Esophagus muscularis mucosa (tissue), 4 donors: Measurements from ENCODE around the gene NUDT17. TPM values are rescaled to one million over a fixed set of nuclear protein-coding genes. Genes with fewer than 3 reads are reported as not detected.

ENCODE experiments used
- DNase-seq: peaks from one replicate; pipeline ENCODE4 v3.0.0-alpha.2; 2017; ENCODE audit errors: extremely low spot score
- H3K27ac ChIP-seq, 4 donors: fragments of 200-600 bp; sonication (generic); replicated peaks in 1 of 4; 1 replicate in 3 of 4; 2 replicates in 1 of 4; pipeline ENCODE4 v1.5.1; 2016 to 2019; ENCODE audit warnings: mild to moderate bottlenecking in 1 of 4
- H3K27me3 ChIP-seq, 4 donors: fragments of 200-600 bp; sonication (generic); one replicate each; pipeline versions ENCODE4 v1.5.1 to v1.6.0; 2016 to 2019
- H3K36me3 ChIP-seq, 4 donors: fragments of 200-600 bp; sonication (generic); one replicate each; pipeline ENCODE4 v1.5.1; 2016 to 2019
- H3K4me1 ChIP-seq, 4 donors: fragments of 200-600 bp; sonication (generic); one replicate each; pipeline ENCODE4 v1.5.1; 2016 to 2019
- H3K4me3 ChIP-seq, 4 donors: fragments of 200-600 bp; sonication (generic); 1 replicate in 2 of 4; 2 replicates in 2 of 4; pipeline ENCODE4 v1.5.1; 2016 to 2019; ENCODE audit warnings: mild to moderate bottlenecking in 4 of 4, moderate library complexity in 1 of 4
- H3K9me3 ChIP-seq, 4 donors: fragments of 200-600 bp; sonication (generic); 1 replicate in 3 of 4; 2 replicates in 1 of 4; pipeline ENCODE4 v1.5.1; 2016 to 2019
- EP300 ChIP-seq: sonication (generic); formaldehyde crosslinking; IDR thresholded peaks from one replicate; pipeline ENCODE4 v1.6.1; 2017; ENCODE audit warnings: antibody characterized with exemption
- POLR2A ChIP-seq: fragments of 450-650 bp; IDR thresholded peaks from one replicate; pipeline ENCODE4 v1.6.1; 2017; ENCODE audit warnings: antibody characterized with exemption, moderate library complexity, mild to moderate bottlenecking, low read depth
- POLR2AphosphoS5 ChIP-seq, 2 donors: sonication (generic); formaldehyde crosslinking; IDR thresholded peaks; one replicate each; pipeline ENCODE4 v1.6.1; 2017; ENCODE audit warnings: antibody characterized with exemption in 2 of 2
- WGBS: methylation state at CpG from one replicate; pipeline ENCODE4 v1.1.5; 2018; 5-methylcytosine and 5-hydroxymethylcytosine counted together
- intact Hi-C: fragments of 100-400 bp; cut with DNase I; formaldehyde crosslinking; loops from one replicate; pipeline ENCODE4 v1.15.1; 2023
- total RNA-seq, 4 donors: library from RNA; depleted of rRNA; stranded (reverse); fragments of >200 nt; gene quantifications; one replicate each; pipeline versions ENCODE4 v1.1.0 to v1.2.1, GENCODE V29; 2016
- TF ChIP-seq, protein P1 (sequence below), 3 experiments: fragments of 200-600 bp in 2 of 3; fragments of 450-650 bp in 1 of 3; sonication (generic) in 2 of 3; IDR thresholded peaks; one replicate each; pipeline ENCODE4 v1.5.1; 2017 to 2019; ENCODE audit warnings: antibody characterized with exemption in 3 of 3, mild to moderate bottlenecking in 2 of 3, moderate library complexity in 1 of 3

The NUDT17 gene
- total RNA-seq, 4 donors from 2014 or later = 1.2 to 3.6 (median 1.6) TPM

DNA sequence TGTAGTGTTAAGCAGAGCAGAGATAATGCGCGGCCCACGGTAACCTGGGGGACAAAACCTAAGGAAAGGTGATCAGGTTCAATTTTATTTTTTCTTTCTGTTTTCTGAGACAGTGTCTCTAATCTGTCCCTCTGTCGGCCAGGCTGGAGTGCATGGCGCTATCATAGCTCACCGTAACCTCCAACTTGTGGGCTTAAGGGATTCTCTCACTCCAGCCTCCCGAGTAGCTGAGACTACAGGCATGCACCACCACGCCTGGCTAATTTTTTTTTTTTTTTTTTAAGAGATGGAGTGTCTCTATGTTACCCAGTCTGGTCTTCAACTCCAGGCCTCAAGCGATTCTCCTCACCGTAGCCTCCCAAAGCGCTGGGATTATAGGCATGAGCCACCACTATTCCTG lies 41.0 kb downstream of the NUDT17 start:
- intact Hi-C loops = no loop called here
- WGBS = 50% methylated on average over 11 of the region's 11 CpGs
- H3K4me1 ChIP-seq = peaks cover 20 to 26% (median 21%) of the 10 kb centered on the region in 4 donors
- no peak for DNase-seq
- H3K9me3 ChIP-seq = no peaks in the 10 kb centered on the region
- peak overlapping the region; percentile 65 to 75 (median 68) for H3K4me3 ChIP-seq
- H3K27me3 ChIP-seq = no peaks in the 10 kb centered on the region
- H3K27ac ChIP-seq = peak overlapping the region in 3 of 4 donors; percentile 28 to 48 (median 30)
- TF ChIP-seq, protein P1, sequence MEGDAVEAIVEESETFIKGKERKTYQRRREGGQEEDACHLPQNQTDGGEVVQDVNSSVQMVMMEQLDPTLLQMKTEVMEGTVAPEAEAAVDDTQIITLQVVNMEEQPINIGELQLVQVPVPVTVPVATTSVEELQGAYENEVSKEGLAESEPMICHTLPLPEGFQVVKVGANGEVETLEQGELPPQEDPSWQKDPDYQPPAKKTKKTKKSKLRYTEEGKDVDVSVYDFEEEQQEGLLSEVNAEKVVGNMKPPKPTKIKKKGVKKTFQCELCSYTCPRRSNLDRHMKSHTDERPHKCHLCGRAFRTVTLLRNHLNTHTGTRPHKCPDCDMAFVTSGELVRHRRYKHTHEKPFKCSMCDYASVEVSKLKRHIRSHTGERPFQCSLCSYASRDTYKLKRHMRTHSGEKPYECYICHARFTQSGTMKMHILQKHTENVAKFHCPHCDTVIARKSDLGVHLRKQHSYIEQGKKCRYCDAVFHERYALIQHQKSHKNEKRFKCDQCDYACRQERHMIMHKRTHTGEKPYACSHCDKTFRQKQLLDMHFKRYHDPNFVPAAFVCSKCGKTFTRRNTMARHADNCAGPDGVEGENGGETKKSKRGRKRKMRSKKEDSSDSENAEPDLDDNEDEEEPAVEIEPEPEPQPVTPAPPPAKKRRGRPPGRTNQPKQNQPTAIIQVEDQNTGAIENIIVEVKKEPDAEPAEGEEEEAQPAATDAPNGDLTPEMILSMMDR (IDR thresholded peaks at IDR 0.05) = no peak
- TF ChIP-seq POLR2A (no peak), POLR2AphosphoS5 (IDR thresholded peaks at IDR 0.05) (no peak), EP300 (no peak)
- no peaks in the 10 kb centered on the region for H3K36me3 ChIP-seq

- Histone ChIP-seq H3K27me3 (no peaks in the 10 kb centered on the region), H3K36me3 (no peaks in the 10 kb centered on the region), H3K4me3 (peak overlapping the region in 1 of 4 donors; percentile 67), H3K27ac (peak overlapping the region in 1 of 4 donors; percentile 48), H3K4me1 (peaks cover 24 to 31% (median 25%) of the 10 kb centered on the region in 4 donors), H3K9me3 (no peaks in the 10 kb centered on the region)
- 70% methylated on average over 8 of the region's 8 CpGs for WGBS
- no peak for TF ChIP-seq EP300
- TF ChIP-seq, protein P1 (IDR thresholded peaks at IDR 0.05) = no peak
- no peak for TF ChIP-seq POLR2AphosphoS5 (IDR thresholded peaks at IDR 0.05)
- TF ChIP-seq POLR2A = no peak
- intact Hi-C loops = no loop called here
- DNase-seq = no peak
Observed at GRCh38 chr1:145886816-145887215, 41.4 kb downstream of the NUDT17 start.

DNA sequence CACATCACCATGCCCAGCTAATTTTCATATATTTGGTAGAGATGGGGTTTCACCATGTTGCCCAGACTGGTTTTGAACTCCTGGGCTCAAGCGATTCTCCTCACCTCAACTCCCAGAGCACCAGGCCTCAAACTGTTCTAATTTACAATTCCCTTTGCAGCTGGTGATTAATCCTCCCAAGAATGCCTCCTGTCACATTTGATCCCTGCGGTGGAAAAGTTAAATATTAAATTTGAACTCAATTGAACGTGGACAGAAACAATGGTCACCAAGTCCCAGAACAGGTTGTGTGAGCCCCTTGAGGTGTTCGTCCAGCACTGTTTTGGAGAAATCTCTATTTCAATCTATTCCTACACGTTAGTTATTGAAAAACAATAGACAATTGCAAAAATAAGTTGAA lies 42.2 kb downstream of the NUDT17 start:
- no peaks in the 10 kb centered on the region for H3K36me3 ChIP-seq
- no peak overlapping the region for H3K4me3 ChIP-seq
- DNase-seq = no peak
- H3K27ac ChIP-seq = no peak overlapping the region
- no peaks in the 10 kb centered on the region for H3K27me3 ChIP-seq
- peaks cover 30 to 39% (median 32%) of the 10 kb centered on the region in 4 donors for H3K4me1 ChIP-seq
- intact Hi-C loops = no loop called here
- 86% methylated on average over 5 of the region's 5 CpGs for WGBS
- TF ChIP-seq EP300 = no peak
- TF ChIP-seq, protein P1 (IDR thresholded peaks at IDR 0.05) = no peak
- no peak for TF ChIP-seq POLR2A
- TF ChIP-seq POLR2AphosphoS5 (IDR thresholded peaks at IDR 0.05) = no peak
- no peaks in the 10 kb centered on the region for H3K9me3 ChIP-seq

DNA sequence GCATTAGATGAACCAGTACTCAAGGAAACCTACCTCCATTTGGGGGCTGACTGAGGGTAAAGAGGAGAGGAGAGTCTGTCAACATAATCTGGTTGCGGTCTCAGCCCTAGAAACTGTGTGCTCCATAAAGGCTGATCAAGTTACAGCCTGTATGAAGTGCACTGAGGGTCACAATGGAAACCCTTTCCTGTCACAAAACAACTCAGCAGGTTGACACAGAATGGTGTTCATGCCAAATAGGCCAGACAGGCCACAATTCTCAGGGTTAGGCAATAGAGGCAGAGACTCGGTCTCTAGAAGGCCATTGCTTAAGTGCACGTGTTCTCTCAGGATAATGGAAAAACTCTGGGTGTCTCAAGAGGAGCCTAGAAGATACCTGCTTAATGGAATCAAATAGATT lies 44.3 kb downstream of the NUDT17 start:
- no peak for DNase-seq
- TF ChIP-seq POLR2A (no peak), POLR2AphosphoS5 (IDR thresholded peaks at IDR 0.05) (no peak), EP300 (no peak)
- TF ChIP-seq, protein P1 (IDR thresholded peaks at IDR 0.05) = no peak
- Histone ChIP-seq H3K36me3 (no peaks in the 10 kb centered on the region), H3K9me3 (no peaks in the 10 kb centered on the region), H3K4me1 (peaks cover 35 to 45% (median 37%) of the 10 kb centered on the region in 4 donors), H3K27me3 (no peaks in the 10 kb centered on the region), H3K4me3 (no peak overlapping the region), H3K27ac (no peak overlapping the region)
- intact Hi-C loops = no loop called here
- 83% methylated on average over 1 of the region's 3 CpGs for WGBS

GRCh38 chr1:145891143-145891542 lies 45.7 kb downstream of the NUDT17 start:
- 55% methylated on average over 1 of the region's 1 CpG for WGBS
- DNase-seq = no peak
- H3K4me1 ChIP-seq = peaks cover 26 to 31% (median 29%) of the 10 kb centered on the region in 4 donors
- no peak overlapping the region for H3K4me3 ChIP-seq
- no peaks in the 10 kb centered on the region for H3K36me3 ChIP-seq
- no peak for TF ChIP-seq EP300
- no peak for TF ChIP-seq POLR2A
- no peak for TF ChIP-seq POLR2AphosphoS5 (IDR thresholded peaks at IDR 0.05)
- TF ChIP-seq, protein P1 (IDR thresholded peaks at IDR 0.05) = no peak
- intact Hi-C loops = no loop called here
- H3K27ac ChIP-seq = peak overlapping the region; percentile 76 to 84 (median 80)
- no peaks in the 10 kb centered on the region for H3K9me3 ChIP-seq
- no peaks in the 10 kb centered on the region for H3K27me3 ChIP-seq
